SH-SY5Y (cell line): ENCODE results near the gene ZSCAN22.
A peak's percentile ranks its signal among the peaks of the same experiment; 100 is the strongest.

Experiments
- GATA2 ChIP-seq: IDR thresholded peaks from 2 replicates; pipeline ENCODE4 v1.6.1; 2011; ENCODE audit warnings: mild to moderate bottlenecking, low read depth, low read length
- GATA3 ChIP-seq: IDR thresholded peaks from 2 replicates; pipeline ENCODE4 v1.6.1; 2011; ENCODE audit warnings: low read depth, mild to moderate bottlenecking, low read length, moderate library complexity

The ZSCAN22 gene

DNA sequence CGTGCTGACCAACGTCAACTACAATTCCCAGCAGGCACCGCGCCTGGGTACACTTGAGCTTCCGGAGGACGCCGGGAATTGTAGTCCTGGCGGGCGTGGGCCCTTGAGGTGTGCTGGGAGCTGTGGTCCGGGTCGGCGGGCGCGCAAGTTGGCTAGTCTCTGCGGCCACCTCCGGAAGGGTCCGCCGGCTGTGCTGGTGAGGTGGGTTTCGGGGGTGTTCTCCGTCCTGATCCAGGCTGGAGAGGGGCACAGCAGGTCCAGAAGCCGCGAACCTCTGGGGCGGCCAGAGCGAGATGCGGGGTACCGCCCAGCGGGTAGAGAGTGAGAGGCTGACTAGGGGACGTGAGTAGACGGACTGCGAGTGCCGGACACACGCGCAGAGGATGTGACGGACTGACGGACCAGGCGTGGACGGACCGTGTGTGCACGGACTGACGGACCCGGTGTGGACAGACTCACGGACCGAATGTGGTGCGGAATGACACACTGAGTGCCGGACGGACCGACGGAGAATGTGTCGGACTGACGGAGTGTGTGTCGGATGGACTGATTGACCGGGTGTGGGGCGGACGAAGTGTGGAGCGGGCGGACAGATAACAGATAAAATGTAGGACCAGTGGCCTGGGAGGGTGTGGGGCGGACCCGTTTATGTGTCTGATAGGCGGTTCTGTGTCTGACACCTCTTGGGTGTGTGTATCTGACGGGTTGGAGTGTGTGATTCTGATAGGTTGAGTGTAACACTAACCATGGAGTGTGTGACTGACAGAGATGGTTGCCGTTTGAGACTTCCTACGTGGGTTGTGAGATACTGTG lies at the start of gene ZSCAN22:
TSS of gene ZSCAN22 (plus strand) at position 81 of the 813 bp plus-strand sequence. CDS start 7,809 bp downstream, outside the sequence.
- TF ChIP-seq GATA2 (no peak), GATA3 (no peak)

- no peak for TF ChIP-seq GATA3
These were observed 49.6 kb upstream of the ZSCAN22 start for GRCh38 chr19:58277197-58277596.

GRCh38 chr19:58277748-58278540 lies 48.9 kb upstream of the ZSCAN22 start:
- TF ChIP-seq GATA2, result no peak
- no peak for TF ChIP-seq GATA3

DNA sequence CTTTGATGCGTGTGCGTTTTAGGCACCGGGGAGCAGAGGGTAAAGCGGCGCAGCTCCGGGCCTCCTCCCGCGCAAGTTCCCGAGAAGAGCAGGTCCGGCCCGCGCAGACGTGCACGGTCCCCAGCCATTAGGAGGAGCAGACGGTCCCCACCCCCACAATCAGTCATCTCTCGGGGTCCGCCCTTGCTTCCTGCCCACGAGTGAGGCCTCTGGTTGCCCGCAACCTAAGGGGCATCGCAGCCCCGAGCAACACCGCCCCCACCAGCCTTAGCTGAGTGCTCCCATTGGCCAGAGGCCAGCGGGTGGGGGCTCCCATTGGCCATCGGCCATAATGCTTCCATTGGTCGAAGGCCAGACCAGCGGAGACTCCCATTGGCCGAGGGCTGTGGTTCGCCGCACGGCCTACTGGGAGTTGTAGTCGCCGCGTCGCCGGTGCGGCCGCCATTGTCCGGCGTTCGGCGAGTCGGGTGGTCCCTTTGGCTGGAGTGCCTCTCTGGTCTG lies 48.2 kb upstream of the ZSCAN22 start, which contains the start of gene ZNF8:
TSS of gene ZNF8 (plus strand) at position 415 of the 501 bp plus-strand sequence. CDS start 127 bp downstream, outside the sequence.
- TF ChIP-seq GATA3, result no peak
- TF ChIP-seq GATA2, result peak; percentile 31; the same call in 1 of the 2 replicates

DNA sequence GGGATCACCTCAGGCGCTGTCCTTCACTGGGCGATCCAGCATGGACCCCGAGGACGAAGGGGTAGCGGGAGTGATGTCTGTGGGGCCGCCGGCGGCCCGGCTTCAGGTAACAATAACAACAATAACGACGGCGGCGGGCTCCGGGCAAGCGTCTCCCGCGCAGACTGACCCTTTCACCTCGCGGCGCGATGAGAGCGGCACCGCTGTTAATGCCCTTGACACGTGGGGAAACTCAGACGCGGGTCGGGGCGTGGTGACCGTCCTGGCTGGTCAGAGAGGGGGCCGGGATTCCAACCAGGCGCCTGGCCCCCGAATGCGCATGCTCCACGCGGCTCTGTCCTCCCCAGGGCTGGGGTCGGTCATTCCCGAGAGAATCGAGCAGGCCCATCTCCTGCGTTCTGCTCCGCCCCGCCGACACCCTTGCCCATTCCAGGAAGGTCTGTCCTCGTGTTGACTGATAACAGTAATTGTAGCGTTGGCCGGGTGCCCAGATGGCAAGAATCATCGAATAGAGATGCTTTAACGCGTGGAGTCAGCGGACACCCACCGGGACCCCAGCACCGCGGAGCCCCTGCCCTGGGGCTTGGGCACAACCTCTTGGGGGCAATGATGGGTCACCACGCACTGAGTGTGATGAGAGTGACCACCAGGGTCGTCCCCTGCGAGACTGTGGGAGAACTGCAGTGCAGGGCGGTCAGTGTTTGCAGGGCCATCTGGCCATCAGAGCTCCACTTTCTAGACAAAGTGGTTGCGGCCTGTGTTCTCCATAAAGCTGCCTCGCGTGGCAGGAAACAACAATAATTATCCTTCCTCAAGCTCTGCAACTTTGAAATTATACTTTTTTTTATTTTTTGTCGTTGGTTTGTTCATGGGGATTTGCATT lies 47.5 kb upstream of the ZSCAN22 start:
- TF ChIP-seq GATA3, result no peak
- peak; percentile 52; the same call in 1 of the 2 replicates for TF ChIP-seq GATA2

DNA sequence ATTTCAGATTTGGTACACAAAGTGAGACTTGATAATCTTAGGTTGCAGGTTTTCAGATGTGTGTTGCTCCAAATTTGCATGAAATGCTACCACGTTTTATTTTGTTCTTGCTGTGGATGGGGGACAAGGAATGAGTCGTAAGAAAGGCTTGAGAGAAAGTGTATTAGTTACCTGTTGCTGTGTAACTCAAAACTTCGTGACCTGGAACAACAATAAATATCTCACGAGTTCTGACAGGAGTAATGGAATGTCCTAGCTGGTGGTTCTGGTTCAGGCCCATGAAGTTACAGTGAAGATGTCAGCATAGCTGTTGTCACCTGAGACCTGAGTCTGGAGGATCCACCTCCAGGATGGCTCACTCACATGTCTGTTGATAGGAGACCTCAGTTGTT lies 46.9 kb upstream of the ZSCAN22 start:
- TF ChIP-seq GATA3 (no peak), GATA2 (no peak)

GRCh38 chr19:58284199-58284598 lies 42.6 kb upstream of the ZSCAN22 start:
- TF ChIP-seq GATA2 (no peak), GATA3 (no peak)

- no peak for TF ChIP-seq GATA3
- TF ChIP-seq GATA2, result no peak
These were observed 34.9 kb upstream of the ZSCAN22 start for GRCh38 chr19:58291943-58292342.

DNA sequence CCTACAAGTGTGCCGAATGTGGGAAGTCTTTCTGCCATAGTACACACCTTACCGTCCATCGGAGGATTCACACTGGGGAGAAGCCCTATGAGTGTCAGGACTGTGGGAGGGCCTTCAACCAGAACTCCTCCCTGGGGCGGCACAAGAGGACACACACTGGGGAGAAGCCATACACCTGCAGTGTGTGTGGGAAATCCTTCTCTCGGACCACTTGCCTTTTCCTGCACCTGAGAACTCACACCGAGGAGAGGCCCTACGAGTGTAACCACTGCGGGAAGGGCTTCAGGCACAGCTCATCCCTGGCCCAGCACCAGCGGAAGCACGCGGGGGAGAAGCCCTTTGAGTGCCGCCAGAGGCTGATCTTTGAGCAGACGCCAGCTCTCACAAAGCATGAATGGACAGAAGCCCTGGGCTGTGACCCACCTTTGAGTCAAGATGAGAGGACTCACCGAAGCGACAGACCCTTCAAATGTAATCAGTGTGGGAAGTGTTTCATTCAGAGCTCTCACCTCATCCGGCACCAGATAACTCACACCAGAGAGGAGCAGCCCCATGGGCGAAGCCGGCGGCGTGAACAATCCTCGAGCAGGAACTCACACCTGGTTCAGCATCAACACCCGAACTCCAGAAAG lies 31.9 kb upstream of the ZSCAN22 start:
- no peak for TF ChIP-seq GATA3
- no peak for TF ChIP-seq GATA2

DNA sequence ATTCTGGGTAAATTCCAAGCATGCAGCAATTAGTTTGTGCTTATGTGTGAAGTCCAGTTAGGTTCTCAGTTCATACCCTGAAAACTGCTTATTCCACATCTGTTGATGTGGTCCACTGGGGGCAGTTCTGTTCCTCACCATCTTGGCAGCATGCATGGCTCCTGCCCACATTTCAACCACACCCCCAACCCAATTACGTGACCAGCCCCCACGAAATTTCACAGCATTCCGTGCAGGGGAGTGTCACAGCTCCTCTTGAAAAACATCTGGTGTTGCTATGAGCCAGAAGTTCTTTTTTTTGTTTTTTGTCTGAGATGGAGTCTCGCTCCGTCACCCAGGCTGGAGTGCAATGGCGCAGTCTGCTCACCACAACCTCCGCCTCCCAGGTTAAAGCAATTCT lies 30.7 kb upstream of the ZSCAN22 start:
- TF ChIP-seq GATA2 (no peak), GATA3 (no peak)

DNA sequence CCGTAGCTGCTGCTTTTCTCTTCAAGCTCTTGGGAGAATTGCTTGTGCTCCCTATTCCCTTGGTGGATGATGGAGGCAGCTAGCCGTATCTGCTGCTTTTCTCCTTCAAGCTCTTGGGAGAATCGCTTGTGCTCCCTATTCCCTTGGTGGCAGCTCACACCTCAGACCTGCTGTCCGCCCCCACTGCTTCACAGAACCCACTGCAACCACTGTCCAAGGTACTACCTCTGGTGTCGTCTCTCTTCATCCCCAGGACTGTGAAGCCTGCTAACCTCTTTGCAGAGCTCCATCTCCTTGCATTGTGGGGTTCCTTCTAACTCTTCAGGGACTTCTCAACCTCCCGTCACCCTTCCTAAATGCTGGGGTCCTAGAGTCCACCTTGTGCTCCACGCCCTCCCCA lies 26.2 kb upstream of the ZSCAN22 start:
- no peak for TF ChIP-seq GATA3
- TF ChIP-seq GATA2, result no peak

- TF ChIP-seq GATA2, result no peak
- no peak for TF ChIP-seq GATA3
These were observed 22.5 kb upstream of the ZSCAN22 start for GRCh38 chr19:58304255-58304654.

GRCh38 chr19:58304748-58305064 lies 22.1 kb upstream of the ZSCAN22 start:
- no peak for TF ChIP-seq GATA3
- TF ChIP-seq GATA2, result no peak
